ENCODE measurements around the gene ARNT2.
A peak's percentile ranks its signal among the peaks of the same experiment; 100 is the strongest.

The ARNT2 gene

GRCh38 chr15:80414546-80415357 is 10.6 kb downstream of the ARNT2 start:
- DNase-seq: no peak

GRCh38 chr15:80415358-80415670 is 11.1 kb downstream of the ARNT2 start:
- no peak for DNase-seq

- DNase-seq: no peak
Observed at GRCh38 chr15:80416702-80417101, 12.5 kb downstream of the ARNT2 start.

- DNase-seq: peak; percentile 73
Observed at GRCh38 chr15:80418892-80419537, 14.8 kb downstream of the ARNT2 start.

- no peak for DNase-seq
Observed at GRCh38 chr15:80419546-80419945, 15.4 kb downstream of the ARNT2 start.

- no peak for DNase-seq
Observed at GRCh38 chr15:80420658-80421057, 16.5 kb downstream of the ARNT2 start.

- DNase-seq: no peak
Observed at GRCh38 chr15:80423215-80423614, 19.0 kb downstream of the ARNT2 start.

- DNase-seq: no peak
Observed at GRCh38 chr15:80424381-80424780, 20.2 kb downstream of the ARNT2 start.

GRCh38 chr15:80426316-80426715 is 22.1 kb downstream of the ARNT2 start:
- DNase-seq: no peak

GRCh38 chr15:80429964-80430363 is 25.8 kb downstream of the ARNT2 start:
- no peak for DNase-seq

- DNase-seq: no peak
Observed at GRCh38 chr15:80431635-80432344, 27.6 kb downstream of the ARNT2 start.

- DNase-seq: no peak
Observed at GRCh38 chr15:80432345-80432702, 28.1 kb downstream of the ARNT2 start.

- no peak for DNase-seq
Observed at GRCh38 chr15:80433836-80434235, 29.7 kb downstream of the ARNT2 start.

GRCh38 chr15:80434926-80435720 is 30.9 kb downstream of the ARNT2 start:
- DNase-seq: no peak

- no peak for DNase-seq
Observed at GRCh38 chr15:80436511-80437307, 32.5 kb downstream of the ARNT2 start.

GRCh38 chr15:80437334-80437891 is 33.2 kb downstream of the ARNT2 start:
- no peak for DNase-seq

GRCh38 chr15:80439140-80439539 is 35.0 kb downstream of the ARNT2 start:
- DNase-seq: no peak

- no peak for DNase-seq
Observed at GRCh38 chr15:80440024-80440423, 35.8 kb downstream of the ARNT2 start.

GRCh38 chr15:80441041-80441440 is 36.9 kb downstream of the ARNT2 start:
- no peak for DNase-seq

- no peak for DNase-seq
Observed at GRCh38 chr15:80441714-80442113, 37.5 kb downstream of the ARNT2 start.

GRCh38 chr15:80442728-80443403 is 38.7 kb downstream of the ARNT2 start:
- DNase-seq: no peak

All from hematopoietic multipotent progenitor cell treated with erythropoietin and hydrocortisone succinate and interleukin-3 and kit ligand, for 4 days (in vitro differentiated cells).